Gastrocnemius medialis (tissue), 4 donors: ENCODE results near the gene CCDC180.

Experiments
- CTCF ChIP-seq, 5 experiments: fragments of 450-650 bp in 3 of 5; fragments of 200-600 bp in 2 of 5; sonication (generic) in 2 of 5; IDR thresholded peaks in 4 of 5; conservative IDR thresholded peaks in 1 of 5; 1 replicate in 4 of 5; 2 replicates in 1 of 5; pipeline ENCODE4 v1.5.1; 2016 to 2019; ENCODE audit warnings: antibody characterized with exemption in 5 of 5, mild to moderate bottlenecking in 3 of 5, moderate library complexity in 3 of 5
- POLR2A ChIP-seq, 2 donors: fragments of 450-650 bp; IDR thresholded peaks; one replicate each; pipeline ENCODE4 v1.6.1; 2017; ENCODE audit warnings: antibody characterized with exemption in 2 of 2, mild to moderate bottlenecking in 2 of 2, moderate library complexity in 2 of 2

DNA sequence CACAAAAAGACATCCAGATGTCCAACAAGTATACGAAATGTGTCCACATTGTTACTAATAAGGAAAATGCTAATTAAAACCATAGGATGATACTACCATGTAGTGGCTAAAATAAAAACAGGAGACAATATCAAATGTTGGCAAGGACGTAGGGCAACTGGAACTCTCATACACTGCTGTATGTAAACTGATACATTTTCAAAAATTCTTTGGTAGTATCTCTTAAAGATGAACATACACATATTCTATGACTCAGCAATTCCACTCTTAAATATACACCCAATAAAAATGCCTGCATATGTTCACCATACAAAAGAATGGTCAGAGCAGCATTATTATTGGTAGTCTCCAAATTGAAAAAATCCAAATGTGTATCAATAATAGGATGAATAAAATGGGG, 2.9 kb upstream of the CCDC180 start:
- TF ChIP-seq POLR2A (IDR thresholded peaks at IDR 0.05) (no peak), CTCF (IDR thresholded peaks at IDR 0.05 in 4 of 5, conservative IDR thresholded peaks at IDR 0.05 in 1 of 5) (no peak)
